Esophagus muscularis mucosa (tissue), 4 donors: ENCODE data around the gene CYP11A1. TPM values are rescaled to one million over a fixed set of nuclear protein-coding genes. Genes with fewer than 3 reads are reported as not detected.

ENCODE experiments used
- DNase-seq: peaks from one replicate; pipeline ENCODE4 v3.0.0-alpha.2; 2017; ENCODE audit errors: extremely low spot score
- H3K27ac ChIP-seq, 4 donors: fragments of 200-600 bp; sonication (generic); replicated peaks in 1 of 4; 1 replicate in 3 of 4; 2 replicates in 1 of 4; pipeline ENCODE4 v1.5.1; 2016 to 2019; ENCODE audit warnings: mild to moderate bottlenecking in 1 of 4
- H3K27me3 ChIP-seq, 4 donors: fragments of 200-600 bp; sonication (generic); one replicate each; pipeline versions ENCODE4 v1.5.1 to v1.6.0; 2016 to 2019
- H3K36me3 ChIP-seq, 4 donors: fragments of 200-600 bp; sonication (generic); one replicate each; pipeline ENCODE4 v1.5.1; 2016 to 2019
- H3K4me1 ChIP-seq, 4 donors: fragments of 200-600 bp; sonication (generic); one replicate each; pipeline ENCODE4 v1.5.1; 2016 to 2019
- H3K4me3 ChIP-seq, 4 donors: fragments of 200-600 bp; sonication (generic); 1 replicate in 2 of 4; 2 replicates in 2 of 4; pipeline ENCODE4 v1.5.1; 2016 to 2019; ENCODE audit warnings: mild to moderate bottlenecking in 4 of 4, moderate library complexity in 1 of 4
- H3K9me3 ChIP-seq, 4 donors: fragments of 200-600 bp; sonication (generic); 1 replicate in 3 of 4; 2 replicates in 1 of 4; pipeline ENCODE4 v1.5.1; 2016 to 2019
- EP300 ChIP-seq: sonication (generic); formaldehyde crosslinking; IDR thresholded peaks from one replicate; pipeline ENCODE4 v1.6.1; 2017; ENCODE audit warnings: antibody characterized with exemption
- POLR2A ChIP-seq: fragments of 450-650 bp; IDR thresholded peaks from one replicate; pipeline ENCODE4 v1.6.1; 2017; ENCODE audit warnings: antibody characterized with exemption, moderate library complexity, mild to moderate bottlenecking, low read depth
- POLR2AphosphoS5 ChIP-seq, 2 donors: sonication (generic); formaldehyde crosslinking; IDR thresholded peaks; one replicate each; pipeline ENCODE4 v1.6.1; 2017; ENCODE audit warnings: antibody characterized with exemption in 2 of 2
- WGBS: methylation state at CpG from one replicate; pipeline ENCODE4 v1.1.5; 2018; 5-methylcytosine and 5-hydroxymethylcytosine counted together
- intact Hi-C: fragments of 100-400 bp; cut with DNase I; formaldehyde crosslinking; loops from one replicate; pipeline ENCODE4 v1.15.1; 2023
- total RNA-seq, 4 donors: library from RNA; depleted of rRNA; stranded (reverse); fragments of >200 nt; gene quantifications; one replicate each; pipeline versions ENCODE4 v1.1.0 to v1.2.1, GENCODE V29; 2016
- TF ChIP-seq, protein P1 (sequence below), 3 experiments: fragments of 200-600 bp in 2 of 3; fragments of 450-650 bp in 1 of 3; sonication (generic) in 2 of 3; IDR thresholded peaks; one replicate each; pipeline ENCODE4 v1.5.1; 2017 to 2019; ENCODE audit warnings: antibody characterized with exemption in 3 of 3, mild to moderate bottlenecking in 2 of 3, moderate library complexity in 1 of 3

CYP11A1 gene
- total RNA-seq, 4 donors from 2014 or later: 1.7 to 2.5 (median 1.8) TPM

DNA sequence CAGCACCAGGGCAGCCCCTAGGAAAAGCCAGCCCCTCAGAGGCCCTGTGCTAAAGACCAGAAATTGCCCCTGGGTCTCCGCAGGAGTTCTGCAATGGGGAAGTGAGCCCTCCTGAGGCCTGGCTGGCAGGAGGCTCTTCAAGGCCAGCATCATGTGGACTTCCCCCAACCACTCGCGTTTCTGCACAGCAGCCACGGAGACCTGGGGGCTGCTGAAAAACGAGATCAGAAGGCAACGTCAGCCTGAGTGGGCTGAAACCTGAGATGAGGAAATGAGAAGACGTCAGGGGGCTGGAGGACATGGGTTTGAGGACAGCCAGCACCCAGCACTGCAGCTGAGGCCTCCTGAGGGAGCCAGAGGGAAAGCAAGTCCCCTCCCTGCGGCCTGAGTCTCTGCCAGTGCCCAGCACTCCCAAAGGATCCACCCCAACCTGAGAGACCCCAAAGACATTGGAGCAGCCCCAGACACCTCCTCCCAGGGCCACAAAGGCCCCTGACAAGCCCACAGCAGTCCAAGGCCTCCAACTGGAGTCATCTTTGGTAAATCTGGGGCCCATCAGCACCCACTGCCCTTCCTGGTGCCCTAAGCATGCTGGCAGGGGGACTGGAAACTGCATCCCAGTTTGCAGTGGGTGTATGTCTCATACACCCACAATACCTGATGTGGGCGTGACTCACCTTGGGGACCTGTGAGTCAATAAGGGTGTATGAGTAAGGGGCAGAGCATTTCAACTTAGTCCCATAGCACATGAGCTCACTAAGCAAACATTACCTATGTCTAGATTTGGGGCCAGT is 29.2 kb upstream of the CYP11A1 start:
- peaks cover 0 to 18% (median 0%) of the 10 kb centered on the region in 4 donors for H3K27me3 ChIP-seq
- H3K4me3 ChIP-seq: no peak overlapping the region
- H3K9me3 ChIP-seq: no peaks in the 10 kb centered on the region
- no peak for DNase-seq
- no peaks in the 10 kb centered on the region for H3K36me3 ChIP-seq
- H3K27ac ChIP-seq: no peak overlapping the region
- no peak for TF ChIP-seq POLR2AphosphoS5 (IDR thresholded peaks at IDR 0.05)
- TF ChIP-seq, protein P1, sequence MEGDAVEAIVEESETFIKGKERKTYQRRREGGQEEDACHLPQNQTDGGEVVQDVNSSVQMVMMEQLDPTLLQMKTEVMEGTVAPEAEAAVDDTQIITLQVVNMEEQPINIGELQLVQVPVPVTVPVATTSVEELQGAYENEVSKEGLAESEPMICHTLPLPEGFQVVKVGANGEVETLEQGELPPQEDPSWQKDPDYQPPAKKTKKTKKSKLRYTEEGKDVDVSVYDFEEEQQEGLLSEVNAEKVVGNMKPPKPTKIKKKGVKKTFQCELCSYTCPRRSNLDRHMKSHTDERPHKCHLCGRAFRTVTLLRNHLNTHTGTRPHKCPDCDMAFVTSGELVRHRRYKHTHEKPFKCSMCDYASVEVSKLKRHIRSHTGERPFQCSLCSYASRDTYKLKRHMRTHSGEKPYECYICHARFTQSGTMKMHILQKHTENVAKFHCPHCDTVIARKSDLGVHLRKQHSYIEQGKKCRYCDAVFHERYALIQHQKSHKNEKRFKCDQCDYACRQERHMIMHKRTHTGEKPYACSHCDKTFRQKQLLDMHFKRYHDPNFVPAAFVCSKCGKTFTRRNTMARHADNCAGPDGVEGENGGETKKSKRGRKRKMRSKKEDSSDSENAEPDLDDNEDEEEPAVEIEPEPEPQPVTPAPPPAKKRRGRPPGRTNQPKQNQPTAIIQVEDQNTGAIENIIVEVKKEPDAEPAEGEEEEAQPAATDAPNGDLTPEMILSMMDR (IDR thresholded peaks at IDR 0.05): no peak
- no peak for TF ChIP-seq POLR2A
- no peak for TF ChIP-seq EP300
- H3K4me1 ChIP-seq: no peaks in the 10 kb centered on the region
- intact Hi-C loops: no loop called here
- WGBS: 74% methylated on average over 9 of the region's 9 CpGs

DNA sequence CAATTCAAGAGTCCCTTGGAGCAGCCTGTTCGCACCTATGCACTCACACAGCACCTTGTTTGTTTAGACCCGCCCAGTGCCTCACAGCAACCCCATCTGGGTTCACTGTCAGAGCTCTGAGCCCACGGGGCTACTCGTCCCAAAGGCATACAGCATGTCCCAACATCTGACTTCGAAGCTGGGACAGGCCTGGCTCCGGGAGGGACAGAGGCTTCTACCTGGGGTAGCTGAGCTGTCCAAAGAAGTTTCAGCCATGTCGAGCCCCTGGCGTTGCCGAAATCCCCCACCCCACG is 28.6 kb upstream of the CYP11A1 start:
- Histone ChIP-seq H3K9me3 (no peaks in the 10 kb centered on the region), H3K27me3 (peaks cover 0 to 15% (median 0%) of the 10 kb centered on the region in 4 donors), H3K27ac (no peak overlapping the region), H3K4me3 (no peak overlapping the region), H3K36me3 (no peaks in the 10 kb centered on the region), H3K4me1 (no peaks in the 10 kb centered on the region)
- intact Hi-C loops: no loop called here
- TF ChIP-seq EP300 (no peak), POLR2A (no peak), POLR2AphosphoS5 (IDR thresholded peaks at IDR 0.05) (no peak)
- TF ChIP-seq, protein P1 (IDR thresholded peaks at IDR 0.05): no peak
- DNase-seq: no peak
- WGBS: 93% methylated on average over 9 of the region's 10 CpGs

DNA sequence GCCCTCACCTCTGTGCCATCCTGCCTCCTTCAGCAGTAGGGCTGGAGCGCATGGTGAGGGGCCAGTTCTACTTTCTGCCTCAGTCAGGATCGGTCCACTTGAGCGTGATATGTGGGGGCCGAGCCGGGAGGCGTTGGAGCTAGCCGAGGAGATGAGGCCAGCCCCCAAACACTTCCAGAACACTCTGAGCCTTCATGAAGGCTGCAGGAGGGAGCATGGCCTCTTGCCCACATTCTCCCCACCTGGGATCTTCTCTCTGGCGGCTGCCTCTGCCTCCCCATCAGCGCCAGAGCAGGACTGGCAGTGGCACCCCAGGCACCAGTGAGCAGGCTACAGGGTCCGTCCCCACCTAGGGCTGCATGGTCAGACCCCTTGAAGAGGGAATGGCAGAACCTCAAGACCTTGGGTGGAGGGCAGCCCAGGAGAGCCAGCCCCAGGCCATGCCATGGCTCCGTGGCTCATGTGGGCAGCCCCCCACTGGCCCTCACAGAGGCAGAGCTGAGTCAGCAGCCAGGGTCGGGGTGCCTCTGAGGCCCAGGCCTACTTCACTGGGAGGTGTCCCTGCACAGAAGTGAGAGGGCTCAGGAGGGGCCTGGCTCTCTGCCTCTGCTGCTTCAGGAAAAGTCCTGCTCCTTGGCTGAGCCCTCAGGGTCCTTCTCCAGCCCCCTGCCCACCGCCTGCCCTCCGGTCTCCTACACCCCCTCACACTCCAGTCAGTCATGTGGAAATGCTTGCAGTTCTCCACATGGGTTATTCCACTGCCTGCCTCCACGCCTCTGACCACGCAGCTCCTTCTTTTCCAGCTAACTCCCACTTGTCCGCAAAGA is 28.1 kb upstream of the CYP11A1 start:
- DNase-seq: no peak
- TF ChIP-seq POLR2AphosphoS5 (IDR thresholded peaks at IDR 0.05) (no peak), EP300 (no peak), POLR2A (no peak)
- TF ChIP-seq, protein P1 (IDR thresholded peaks at IDR 0.05): no peak
- Histone ChIP-seq H3K9me3 (no peaks in the 10 kb centered on the region), H3K4me1 (no peaks in the 10 kb centered on the region), H3K27ac (no peak overlapping the region), H3K36me3 (no peaks in the 10 kb centered on the region), H3K27me3 (peaks cover 0 to 13% (median 0%) of the 10 kb centered on the region in 4 donors), H3K4me3 (no peak overlapping the region)
- intact Hi-C loops: no loop called here
- 95% methylated on average over 5 of the region's 17 CpGs for WGBS

DNA sequence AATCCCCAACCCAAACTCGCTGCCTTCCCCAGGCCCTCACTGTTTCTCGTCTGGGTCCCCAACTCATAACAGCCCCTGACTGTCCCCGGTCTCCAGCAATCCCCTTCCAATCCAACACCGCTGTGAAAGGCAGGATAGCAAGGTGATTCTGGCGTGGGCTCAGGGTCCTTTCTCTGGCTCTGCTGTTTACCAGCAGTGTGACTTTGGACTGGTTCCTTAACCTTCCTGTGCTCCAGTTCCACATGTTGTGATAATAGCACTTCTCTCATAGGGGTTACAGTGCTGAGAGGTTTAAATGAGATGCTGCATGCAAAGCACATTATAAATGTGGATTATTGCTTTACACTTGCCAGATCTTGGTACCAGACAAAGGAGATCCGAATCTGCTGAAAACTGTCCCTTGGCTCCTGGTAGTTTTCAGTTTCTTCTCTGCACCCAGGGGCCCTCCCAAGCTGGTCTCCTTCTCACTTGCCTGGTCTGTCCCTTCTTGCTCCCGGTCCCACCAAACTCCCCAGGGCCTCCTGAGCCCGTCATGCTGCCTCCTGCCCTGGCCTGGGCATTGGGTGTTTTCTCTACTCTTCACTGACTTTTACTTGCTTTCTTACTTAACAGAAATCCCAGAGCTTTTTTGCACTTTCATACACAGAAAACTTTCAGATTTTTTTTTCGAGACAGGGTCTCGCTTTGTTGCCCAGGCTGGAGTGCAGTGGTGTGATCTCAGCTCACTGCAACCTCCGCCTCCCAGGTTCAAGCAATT is 26.8 kb upstream of the CYP11A1 start:
- TF ChIP-seq EP300 (no peak), POLR2A (no peak), POLR2AphosphoS5 (IDR thresholded peaks at IDR 0.05) (no peak)
- TF ChIP-seq, protein P1 (IDR thresholded peaks at IDR 0.05): no peak
- no peak for DNase-seq
- no peaks in the 10 kb centered on the region for H3K4me1 ChIP-seq
- H3K4me3 ChIP-seq: no peak overlapping the region
- H3K27ac ChIP-seq: no peak overlapping the region
- intact Hi-C loops: no loop called here
- WGBS: 92% methylated on average over 11 of the region's 11 CpGs
- H3K36me3 ChIP-seq: no peaks in the 10 kb centered on the region
- H3K27me3 ChIP-seq: peaks cover 0 to 4% (median 0%) of the 10 kb centered on the region in 4 donors
- no peaks in the 10 kb centered on the region for H3K9me3 ChIP-seq
